Mesothelial cell of epicardium (in vitro differentiated cells): Measurements from ENCODE around the gene PRKG1. TPM values are rescaled to one million over a fixed set of nuclear protein-coding genes. Genes with fewer than 3 reads are reported as not detected.

Experiments used
- DNase-seq, 2 experiments: peaks; one replicate each; pipeline ENCODE4 v3.0.0; 2021; ENCODE audit warnings: low spot score in 2 of 2; ENCODE audit not compliant: unreplicated experiment in 2 of 2
- H3K27ac Mint-ChIP-seq: 2 replicates; pipeline ENCODE4 v1.8.0; 2021; ENCODE audit warnings: mixed read lengths
- H3K27me3 Mint-ChIP-seq: 2 replicates; pipeline ENCODE4 v1.8.0; 2021; ENCODE audit warnings: low read depth, mixed read lengths
- H3K36me3 Mint-ChIP-seq: 2 replicates; pipeline ENCODE4 v1.8.0; 2021; ENCODE audit warnings: mixed read lengths
- H3K4me1 Mint-ChIP-seq: 2 replicates; pipeline ENCODE4 v1.8.0; 2021; ENCODE audit warnings: mixed read lengths
- H3K4me3 Mint-ChIP-seq: 2 replicates; pipeline ENCODE4 v1.8.0; 2021; ENCODE audit warnings: mild to moderate bottlenecking, moderate library complexity, mixed read lengths
- H3K9me3 Mint-ChIP-seq: 2 replicates; pipeline ENCODE4 v1.8.0; 2021; ENCODE audit warnings: mixed read lengths
- total RNA-seq: library from RNA; stranded (reverse); gene quantifications from 3 replicates; pipeline ENCODE4 v1.2.1, GENCODE V29; 2021
- TF ChIP-seq, protein P1 (sequence below): fragments of 200-600 bp; sonication (generic); IDR thresholded peaks from one replicate; pipeline ENCODE4 v1.5.0; 2021; ENCODE audit warnings: antibody characterized with exemption; ENCODE audit not compliant: unreplicated experiment

PRKG1 gene
- total RNA-seq, 1 donor from 2014 or later, result 37.0 TPM

- Mint-ChIP-seq H3K27me3 (no peaks in the 10 kb centered on the region), H3K9me3 (peaks cover 35% of the 10 kb centered on the region), H3K4me1 (peaks cover 2% of the 10 kb centered on the region), H3K36me3 (peaks cover 9% of the 10 kb centered on the region), H3K27ac (no peak overlapping the region), H3K4me3 (no peak overlapping the region)
- TF ChIP-seq, protein P1, sequence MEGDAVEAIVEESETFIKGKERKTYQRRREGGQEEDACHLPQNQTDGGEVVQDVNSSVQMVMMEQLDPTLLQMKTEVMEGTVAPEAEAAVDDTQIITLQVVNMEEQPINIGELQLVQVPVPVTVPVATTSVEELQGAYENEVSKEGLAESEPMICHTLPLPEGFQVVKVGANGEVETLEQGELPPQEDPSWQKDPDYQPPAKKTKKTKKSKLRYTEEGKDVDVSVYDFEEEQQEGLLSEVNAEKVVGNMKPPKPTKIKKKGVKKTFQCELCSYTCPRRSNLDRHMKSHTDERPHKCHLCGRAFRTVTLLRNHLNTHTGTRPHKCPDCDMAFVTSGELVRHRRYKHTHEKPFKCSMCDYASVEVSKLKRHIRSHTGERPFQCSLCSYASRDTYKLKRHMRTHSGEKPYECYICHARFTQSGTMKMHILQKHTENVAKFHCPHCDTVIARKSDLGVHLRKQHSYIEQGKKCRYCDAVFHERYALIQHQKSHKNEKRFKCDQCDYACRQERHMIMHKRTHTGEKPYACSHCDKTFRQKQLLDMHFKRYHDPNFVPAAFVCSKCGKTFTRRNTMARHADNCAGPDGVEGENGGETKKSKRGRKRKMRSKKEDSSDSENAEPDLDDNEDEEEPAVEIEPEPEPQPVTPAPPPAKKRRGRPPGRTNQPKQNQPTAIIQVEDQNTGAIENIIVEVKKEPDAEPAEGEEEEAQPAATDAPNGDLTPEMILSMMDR, result no peak
- DNase-seq, result no peak
These were observed 758.5 kb downstream of the PRKG1 start for GRCh38 chr10:51832652-51833383.

GRCh38 chr10:51834548-51834947 is 760.3 kb downstream of the PRKG1 start:
- no peak overlapping the region for H3K27ac Mint-ChIP-seq
- peaks cover 13% of the 10 kb centered on the region for H3K4me1 Mint-ChIP-seq
- TF ChIP-seq, protein P1, result no peak
- no peak for DNase-seq
- no peaks in the 10 kb centered on the region for H3K27me3 Mint-ChIP-seq
- peaks cover 31% of the 10 kb centered on the region for H3K9me3 Mint-ChIP-seq
- H3K4me3 Mint-ChIP-seq, result no peak overlapping the region
- peaks cover 9% of the 10 kb centered on the region for H3K36me3 Mint-ChIP-seq

DNA sequence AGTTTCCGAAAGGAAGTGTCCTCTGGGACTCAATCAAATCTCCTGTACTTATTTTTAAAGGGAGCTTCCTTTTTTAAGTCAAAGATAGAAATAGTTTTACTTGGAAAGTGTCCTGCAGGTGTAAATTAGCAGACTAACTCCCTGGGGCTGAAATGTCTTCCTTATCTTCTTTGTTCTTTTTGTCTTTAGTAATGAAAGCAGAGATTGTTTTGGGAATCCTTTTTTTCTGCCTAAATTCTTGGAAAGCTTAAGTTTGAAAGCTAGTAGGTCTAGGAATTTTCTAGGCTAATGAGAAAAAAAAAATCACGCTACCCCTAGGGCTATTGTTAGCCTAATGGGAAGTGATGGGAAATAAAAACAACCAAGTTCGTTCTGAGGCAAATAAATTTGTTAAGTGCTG is 764.2 kb downstream of the PRKG1 start:
- Mint-ChIP-seq H3K27me3 (no peaks in the 10 kb centered on the region), H3K4me1 (peaks cover 11% of the 10 kb centered on the region), H3K36me3 (peaks cover 13% of the 10 kb centered on the region), H3K27ac (peak overlapping the region; percentile 3), H3K9me3 (peaks cover 34% of the 10 kb centered on the region), H3K4me3 (no peak overlapping the region)
- TF ChIP-seq, protein P1, result no peak
- DNase-seq, result no peak

DNA sequence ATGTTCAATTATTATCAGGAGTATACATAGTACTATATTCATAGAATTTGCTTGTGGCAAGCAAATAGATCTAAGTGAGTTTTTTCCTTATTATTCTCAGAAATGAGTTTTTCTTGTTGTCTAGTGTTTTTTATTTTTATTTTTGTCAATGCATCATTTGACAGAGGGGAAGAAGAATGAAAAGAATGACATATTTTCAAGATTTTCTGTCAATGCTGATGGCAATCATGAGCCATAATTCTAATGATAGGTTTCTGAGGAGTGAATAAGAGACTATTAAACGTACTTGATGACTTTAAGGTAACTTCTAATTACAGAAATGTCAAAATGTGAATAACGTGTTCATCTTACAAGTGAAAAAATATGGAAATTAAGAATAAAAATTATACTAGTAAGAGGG is 769.7 kb downstream of the PRKG1 start:
- Mint-ChIP-seq H3K36me3 (peaks cover 4% of the 10 kb centered on the region), H3K27ac (no peak overlapping the region), H3K4me1 (peaks cover 2% of the 10 kb centered on the region), H3K27me3 (no peaks in the 10 kb centered on the region), H3K4me3 (no peak overlapping the region), H3K9me3 (peaks cover 4% of the 10 kb centered on the region)
- TF ChIP-seq, protein P1, result no peak
- DNase-seq, result no peak

- Mint-ChIP-seq H3K4me3 (no peak overlapping the region), H3K27ac (no peak overlapping the region), H3K9me3 (peaks cover 6% of the 10 kb centered on the region), H3K36me3 (peaks cover 3% of the 10 kb centered on the region), H3K27me3 (no peaks in the 10 kb centered on the region), H3K4me1 (no peaks in the 10 kb centered on the region)
- DNase-seq, result no peak
- TF ChIP-seq, protein P1, result no peak
These were observed 772.7 kb downstream of the PRKG1 start for GRCh38 chr10:51846856-51847506.
